GM18951 (cell line): ENCODE measurements around the gene UBE2B.
"Not testable (repeated sequence)": the region's sequence is repeated elsewhere in the genome, so short reads cannot be mapped to it uniquely, and the experiment has no call there.

Experiments used
- POLR2A ChIP-seq: IDR thresholded peaks from 4 replicates; pipeline ENCODE4 v1.6.1; 2011; ENCODE audit warnings: mild to moderate bottlenecking; ENCODE audit not compliant: insufficient read length, insufficient read depth; ENCODE audit errors: extremely low read depth
- in situ Hi-C: fragments of 300-500 bp; cut with MboI; formaldehyde crosslinking; loops from one replicate; pipeline ENCODE4 v1.12.0; 2022; ENCODE audit warnings: low sequenced_read_pairs, mixed read lengths, inconsistent platforms; ENCODE audit not compliant: unreplicated experiment

The UBE2B gene

GRCh38 chr5:134370871-134371833 is at the start of gene UBE2B:
Gene UBE2B (plus strand): TSS chr5:134371569. CDS start chr5:134371596, 27 bp downstream.
- TF ChIP-seq POLR2A, result peak; percentile 65
- in situ Hi-C loops, result no loop called here

- no peak for TF ChIP-seq POLR2A
- in situ Hi-C loops, result no loop called here
Measured at GRCh38 chr5:134327327-134327726, 44.0 kb upstream of the UBE2B start.

- TF ChIP-seq POLR2A, result no peak
- in situ Hi-C loops, result no loop called here
Measured at GRCh38 chr5:134328619-134329018, 42.8 kb upstream of the UBE2B start.

GRCh38 chr5:134336833-134337232 is 34.5 kb upstream of the UBE2B start:
- in situ Hi-C loops, result not testable (repeated sequence)

GRCh38 chr5:134343500-134343899 is 27.9 kb upstream of the UBE2B start:
- in situ Hi-C loops, result not testable (repeated sequence)

- in situ Hi-C loops, result not testable (repeated sequence)
Measured at GRCh38 chr5:134345476-134345875, 25.9 kb upstream of the UBE2B start.

GRCh38 chr5:134345996-134346395 is 25.4 kb upstream of the UBE2B start:
- in situ Hi-C loops, result no loop called here
- no peak for TF ChIP-seq POLR2A

GRCh38 chr5:134349463-134349862 is 21.9 kb upstream of the UBE2B start:
- in situ Hi-C loops, result no loop called here
- no peak for TF ChIP-seq POLR2A

- no peak for TF ChIP-seq POLR2A
- in situ Hi-C loops, result no loop called here
Measured at GRCh38 chr5:134355681-134356080, 15.7 kb upstream of the UBE2B start.

GRCh38 chr5:134365604-134366003 is 5.8 kb upstream of the UBE2B start:
- no peak for TF ChIP-seq POLR2A
- in situ Hi-C loops, result no loop called here

- no peak for TF ChIP-seq POLR2A
- in situ Hi-C loops, result no loop called here
Measured at GRCh38 chr5:134370311-134370870, 978 bp upstream of the UBE2B start.

GRCh38 chr5:134371834-134372340 is 518 bp downstream of the UBE2B start:
- TF ChIP-seq POLR2A, result no peak
- in situ Hi-C loops, result no loop called here

GRCh38 chr5:134373633-134374032 is 2.3 kb downstream of the UBE2B start:
- in situ Hi-C loops, result not testable (repeated sequence)

GRCh38 chr5:134374232-134374631 is 2.9 kb downstream of the UBE2B start:
- in situ Hi-C loops, result no loop called here
- no peak for TF ChIP-seq POLR2A
